Epidermal melanocyte (primary cell): ENCODE results near the gene CDC20.
"Not testable (repeated sequence)": the region's sequence is repeated elsewhere in the genome, so short reads cannot be mapped to it uniquely, and the experiment has no call there.

Experiments
- DNase-seq: peaks from one replicate; pipeline ENCODE4 v3.0.0; 2011; ENCODE audit warnings: low spot score; ENCODE audit not compliant: insufficient read length

The CDC20 gene

DNA sequence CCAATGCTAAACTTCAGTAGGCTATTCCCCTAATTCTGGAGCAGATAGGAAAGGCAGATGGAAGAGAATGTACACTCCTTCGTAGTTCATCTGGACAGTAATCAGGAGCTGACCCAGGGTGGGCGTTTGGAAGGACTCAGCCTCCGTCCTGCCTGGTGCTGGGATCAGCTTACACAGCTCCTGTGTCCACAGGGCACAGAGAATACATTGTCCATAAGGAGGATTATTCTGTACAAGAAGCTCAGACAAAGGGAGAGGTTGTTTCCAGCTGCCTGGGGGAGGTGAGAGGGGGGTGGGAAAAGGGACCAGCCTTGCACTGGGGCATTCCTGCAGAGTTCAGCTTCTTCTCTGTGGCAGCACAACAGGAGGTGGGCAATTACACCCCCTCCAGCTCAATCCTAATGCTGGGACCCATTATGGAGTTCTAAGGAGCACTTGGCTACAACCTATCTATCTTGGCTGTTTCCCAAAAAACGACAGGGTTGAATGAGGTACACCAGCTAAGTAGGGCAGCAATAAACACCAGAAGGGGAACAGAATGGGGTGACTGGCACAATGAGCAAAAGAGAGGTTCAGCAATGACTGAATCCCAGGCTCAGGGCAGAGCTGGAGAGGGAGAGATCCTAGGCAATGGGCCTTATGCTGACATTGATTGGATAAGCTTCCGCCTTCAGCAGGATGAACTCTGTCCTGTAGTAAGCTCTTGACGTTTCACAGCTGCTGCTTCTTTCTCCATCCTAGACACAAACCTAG is 23.4 kb downstream of the CDC20 start:
- no peak for DNase-seq

DNA sequence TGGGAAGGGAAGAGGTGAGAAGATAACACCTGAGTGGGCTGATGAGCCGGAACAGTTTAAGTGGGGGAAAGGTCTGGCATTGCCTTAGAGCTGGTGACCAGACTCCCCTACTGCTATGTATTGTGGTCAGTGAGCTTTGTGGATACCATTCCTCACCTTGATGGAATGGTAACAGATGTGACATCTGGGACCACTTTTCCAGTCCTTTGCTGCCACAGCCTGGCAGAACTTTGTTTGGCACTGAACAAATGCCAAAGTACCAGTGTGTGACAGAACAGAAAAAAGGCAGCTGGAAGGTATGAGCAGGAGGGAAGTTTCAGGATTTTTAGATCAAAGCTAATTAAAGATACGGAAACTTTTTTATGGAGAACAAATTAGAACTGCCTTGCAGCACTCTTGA is 24.7 kb downstream of the CDC20 start:
- DNase-seq: no peak

DNA sequence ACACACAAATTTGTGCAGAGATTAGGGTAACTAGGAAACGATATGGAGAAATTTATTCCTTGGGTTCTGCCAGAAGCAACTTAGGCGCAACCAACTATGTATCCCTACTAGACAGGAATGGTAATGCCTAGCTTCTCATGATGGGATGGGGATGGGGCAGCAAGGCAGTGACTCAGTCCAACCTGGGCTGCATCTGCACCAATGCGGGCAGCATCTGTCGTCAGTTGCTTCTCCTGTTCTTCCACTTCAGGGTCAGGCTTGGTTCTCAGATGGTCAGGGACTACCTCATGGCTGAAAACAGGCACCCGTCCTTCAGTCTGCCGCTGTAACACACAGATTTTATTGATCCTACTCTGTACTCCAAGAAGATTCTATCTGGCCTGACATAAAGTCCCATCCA is 27.9 kb downstream of the CDC20 start:
- DNase-seq: no peak

DNA sequence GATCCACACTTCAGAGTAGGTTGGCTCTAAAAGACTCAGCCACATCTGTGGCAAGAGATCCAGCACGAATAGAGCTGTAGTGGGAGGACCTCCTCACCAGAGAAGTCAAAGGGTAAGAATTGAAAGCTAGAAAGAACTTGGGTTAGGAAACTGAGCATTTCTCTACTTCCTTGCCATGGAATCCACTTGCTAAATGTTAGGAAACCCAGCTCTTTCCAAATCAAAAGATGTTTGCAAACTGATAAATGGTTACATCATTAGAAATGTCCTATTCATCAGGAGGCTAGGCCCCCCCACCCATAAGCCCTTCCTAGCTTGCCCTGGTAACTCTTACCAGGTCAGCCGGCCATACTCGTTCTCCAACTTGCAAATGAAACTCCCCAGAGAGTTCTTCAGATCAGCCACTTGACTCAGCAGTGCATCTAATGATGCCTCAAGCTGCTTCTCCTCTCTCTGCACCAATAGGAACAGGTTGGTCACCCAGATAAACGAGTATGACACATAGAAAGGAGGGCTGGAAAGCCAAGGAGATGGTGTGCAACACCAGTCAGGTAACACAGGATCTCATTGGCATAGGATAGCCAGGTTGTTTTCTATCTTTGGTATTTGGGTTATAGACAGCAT is 29.3 kb downstream of the CDC20 start:
- no peak for DNase-seq

DNA sequence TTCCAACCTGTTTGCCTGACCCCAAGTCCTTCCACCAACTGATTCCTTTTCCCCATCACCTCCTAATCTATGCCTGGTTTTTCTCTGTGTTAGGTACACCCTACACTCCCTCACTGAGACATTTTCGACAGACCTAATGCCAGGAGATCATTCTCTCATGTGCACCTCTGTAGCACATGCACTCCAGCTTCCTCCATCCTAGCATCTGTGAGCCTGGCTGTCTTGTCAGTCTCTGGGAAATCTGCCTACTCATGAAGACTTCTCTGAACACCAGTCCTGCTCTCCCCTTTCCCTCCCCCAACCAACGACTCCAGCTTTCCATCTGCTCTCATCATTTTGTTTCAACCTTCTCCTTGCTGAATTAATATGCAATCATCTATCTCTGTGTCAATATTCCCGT is 29.8 kb downstream of the CDC20 start:
- no peak for DNase-seq

DNA sequence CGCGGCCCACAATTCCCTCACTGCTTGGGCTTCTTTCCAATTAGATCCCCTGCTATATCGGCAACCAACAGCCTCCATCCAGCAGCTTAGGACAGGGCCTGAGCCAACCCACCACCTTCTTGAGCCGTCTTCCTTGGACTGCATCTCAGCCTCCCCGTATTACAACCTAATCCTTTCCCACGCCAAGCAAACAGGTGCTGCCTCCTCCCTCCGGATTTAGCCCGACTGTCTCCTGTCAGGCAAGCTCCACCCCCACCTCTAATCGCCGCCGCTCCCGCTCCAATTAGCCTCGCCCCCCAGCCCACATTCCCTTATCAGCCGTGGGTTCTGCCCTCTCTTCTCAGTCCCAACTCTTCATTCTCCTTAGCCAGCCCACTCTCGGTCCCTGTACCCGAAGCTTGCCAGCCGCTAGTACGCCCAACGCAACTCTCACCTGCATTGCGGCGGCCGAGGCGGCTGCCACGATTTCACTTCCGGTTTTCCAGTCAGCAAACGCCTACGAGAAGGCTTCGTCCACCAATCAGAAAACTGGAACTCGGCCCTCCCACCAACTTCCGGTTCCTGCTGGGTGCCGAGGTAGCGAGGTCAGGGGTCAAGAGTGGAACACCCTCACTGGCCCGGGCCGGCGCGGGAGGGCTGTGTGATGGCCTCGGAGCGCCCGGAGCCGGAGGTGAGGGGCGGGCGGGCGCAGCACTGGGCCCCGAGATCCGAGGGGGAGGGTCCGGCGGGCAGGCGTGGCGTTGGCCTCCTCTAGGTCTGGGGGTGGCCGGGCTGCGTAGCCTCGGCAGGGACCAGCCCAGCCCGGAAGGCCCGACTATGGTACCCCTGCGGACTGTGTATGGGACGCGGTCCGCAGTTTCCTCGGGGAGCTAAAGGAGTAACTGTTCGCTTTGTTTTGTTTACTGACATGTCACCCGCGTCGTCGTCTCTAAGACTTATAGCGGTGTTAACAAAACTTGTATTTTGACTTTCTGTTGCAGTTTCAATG is 30.8 kb downstream of the CDC20 start, which contains the start of the genes MED8 and SZT2:
TSS of gene MED8 (minus strand) at position 475 of the 988 bp plus-strand sequence. CDS start at position 439, 36 bp downstream.
TSS of gene SZT2 (plus strand) at position 574 of the 988 bp plus-strand sequence. CDS start at position 644, 70 bp downstream.
- DNase-seq: peak; percentile 96

DNA sequence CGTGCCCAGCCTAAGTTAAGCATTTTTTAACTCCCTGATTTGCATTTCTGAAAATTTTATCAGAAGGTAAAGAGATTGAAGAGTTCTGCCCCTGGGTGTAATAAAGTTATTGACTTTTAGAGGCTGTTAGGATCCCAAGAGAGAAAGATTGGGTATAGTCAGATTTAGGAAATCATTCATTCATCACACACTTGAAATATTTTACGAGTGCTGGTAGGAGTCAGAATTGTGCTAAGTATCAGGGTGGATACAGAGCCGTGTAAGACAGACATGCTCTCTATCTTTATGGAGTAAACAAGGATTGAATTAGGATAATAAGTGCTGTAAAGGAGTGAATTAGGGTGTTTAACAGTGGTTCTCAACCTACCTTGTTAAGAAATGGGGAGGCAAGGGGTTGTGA is 33.9 kb downstream of the CDC20 start:
- no peak for DNase-seq

DNA sequence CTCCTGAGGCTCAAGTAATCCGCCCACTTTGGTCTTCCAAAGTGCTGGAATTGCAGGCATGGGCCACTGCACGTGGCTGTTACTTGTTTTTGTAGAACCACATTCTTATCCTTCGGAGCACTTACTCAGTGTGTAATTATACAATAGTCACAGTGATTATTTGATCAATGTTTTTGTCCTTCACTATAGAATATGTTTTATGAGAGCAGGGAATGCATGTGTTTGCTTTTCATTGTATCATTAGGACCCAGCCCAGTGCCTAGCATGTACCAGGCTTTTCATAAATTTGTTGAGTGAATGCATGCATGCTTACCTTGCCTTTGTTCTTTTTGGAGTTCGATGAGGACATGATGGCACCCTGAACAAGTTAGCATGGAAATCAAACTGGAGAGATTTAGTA is 36.7 kb downstream of the CDC20 start:
- no peak for DNase-seq

DNA sequence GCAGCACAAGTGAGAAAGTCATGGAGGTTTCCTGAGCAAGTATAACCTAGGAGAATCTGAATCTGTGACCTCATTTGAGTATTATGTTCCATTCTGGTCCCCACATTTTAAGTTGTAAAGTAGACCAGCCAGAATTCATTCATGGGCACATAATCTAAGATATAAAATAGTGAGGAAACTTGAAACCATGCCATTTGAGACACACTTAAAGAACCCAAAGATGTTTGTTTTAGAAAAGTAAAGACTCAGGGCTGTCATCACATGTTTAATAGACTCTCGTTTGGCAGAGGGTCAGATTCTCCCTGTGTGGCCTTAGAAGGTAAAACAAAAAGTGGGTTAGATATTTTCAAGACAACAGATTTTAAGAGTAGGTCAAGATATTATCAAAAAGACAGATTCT is 37.3 kb downstream of the CDC20 start:
- DNase-seq: no peak

DNA sequence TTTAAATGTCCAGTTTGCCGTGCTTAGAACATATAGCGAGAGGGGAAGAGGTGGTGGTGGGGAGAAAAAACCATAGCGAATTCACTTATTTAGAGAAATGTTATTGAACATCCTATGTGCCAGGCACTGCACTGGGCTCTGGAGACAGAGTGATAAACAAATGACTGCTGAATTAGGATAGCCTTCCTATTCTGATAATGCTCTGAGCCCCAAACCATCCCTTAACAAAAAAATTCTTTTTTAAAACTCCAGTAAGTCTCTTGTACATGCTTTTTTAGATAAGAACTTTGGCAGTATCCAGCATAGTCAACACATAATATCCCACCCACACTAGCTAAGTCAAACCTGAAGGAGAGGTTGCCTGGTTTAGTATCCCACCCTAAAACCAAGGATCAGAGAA is 39.4 kb downstream of the CDC20 start:
- DNase-seq: no peak

DNA sequence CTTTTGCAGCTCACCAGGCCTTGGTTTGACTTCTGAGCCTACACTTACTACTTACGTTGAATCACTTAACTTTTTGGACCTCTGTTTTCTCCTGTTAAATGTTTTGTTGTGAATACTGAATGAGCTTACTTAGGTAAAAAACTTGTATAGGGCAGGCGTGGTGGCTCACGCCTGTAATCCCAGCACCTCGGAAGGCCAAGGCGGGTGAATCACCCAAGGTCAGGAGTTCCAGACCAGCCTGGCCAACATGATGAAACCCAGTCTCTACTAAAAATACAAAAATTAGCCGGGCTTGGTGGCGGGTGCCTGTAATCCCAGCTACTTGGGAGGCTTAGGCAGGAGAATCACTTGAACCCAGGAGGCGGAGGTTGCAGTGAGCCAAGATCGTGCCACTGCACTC is 41.7 kb downstream of the CDC20 start:
- not testable (repeated sequence) for DNase-seq

DNA sequence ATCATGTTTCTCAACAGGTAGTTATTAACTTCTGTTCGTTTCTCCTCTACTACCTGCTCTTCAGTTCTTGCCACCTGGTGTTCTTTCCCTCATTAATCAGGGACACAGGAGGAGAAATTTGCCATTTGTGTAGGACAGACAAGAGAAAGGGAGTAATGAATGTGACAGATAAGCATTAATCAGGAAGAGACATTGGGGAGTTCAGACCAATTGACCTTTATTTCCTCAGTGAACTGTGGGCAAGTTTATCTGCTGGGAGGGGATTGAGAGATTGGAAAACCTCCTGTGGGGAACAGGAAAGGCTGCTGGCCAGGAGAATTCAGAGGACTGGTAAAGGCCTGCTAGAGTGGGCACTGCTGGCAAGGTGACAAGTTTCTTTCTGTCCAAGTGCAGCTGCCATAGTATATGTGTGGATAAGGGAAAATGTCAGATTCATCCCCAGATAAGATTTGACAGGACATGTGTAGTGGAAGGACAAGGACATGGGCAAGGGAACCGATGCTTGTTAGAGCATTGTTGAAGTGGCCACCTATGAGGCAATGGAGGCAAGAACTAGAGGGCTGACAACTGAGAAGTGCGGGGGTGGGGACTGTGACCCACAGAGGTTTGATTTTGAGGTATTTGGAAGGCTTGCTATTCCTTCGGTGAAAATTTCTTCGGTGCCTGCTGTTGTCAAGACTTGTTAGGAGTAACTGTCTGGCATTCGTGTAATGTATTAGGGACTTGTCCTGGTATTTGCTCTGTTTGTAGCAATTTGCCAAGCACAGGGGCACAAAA is 43.5 kb downstream of the CDC20 start:
- DNase-seq: no peak

DNA sequence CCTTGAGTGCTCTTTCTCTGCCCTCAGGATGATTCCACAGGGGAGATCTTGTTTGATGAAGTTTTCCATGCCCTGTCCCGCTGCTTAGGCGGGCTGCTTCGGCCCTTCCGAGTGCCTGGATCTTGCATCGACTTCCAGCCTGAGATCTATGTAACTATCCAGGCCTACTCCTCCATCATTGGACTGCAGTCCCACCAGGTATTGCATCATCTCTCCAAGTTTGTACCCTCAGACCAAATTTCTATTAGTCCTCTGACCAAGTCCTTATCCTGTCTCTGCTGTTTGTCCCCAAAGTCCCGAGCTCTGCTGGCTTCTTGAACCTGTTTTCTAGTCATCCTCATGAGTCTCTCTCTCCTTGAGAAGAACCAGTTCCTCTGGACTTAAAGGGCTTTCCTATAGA is 45.6 kb downstream of the CDC20 start:
- DNase-seq: no peak

DNA sequence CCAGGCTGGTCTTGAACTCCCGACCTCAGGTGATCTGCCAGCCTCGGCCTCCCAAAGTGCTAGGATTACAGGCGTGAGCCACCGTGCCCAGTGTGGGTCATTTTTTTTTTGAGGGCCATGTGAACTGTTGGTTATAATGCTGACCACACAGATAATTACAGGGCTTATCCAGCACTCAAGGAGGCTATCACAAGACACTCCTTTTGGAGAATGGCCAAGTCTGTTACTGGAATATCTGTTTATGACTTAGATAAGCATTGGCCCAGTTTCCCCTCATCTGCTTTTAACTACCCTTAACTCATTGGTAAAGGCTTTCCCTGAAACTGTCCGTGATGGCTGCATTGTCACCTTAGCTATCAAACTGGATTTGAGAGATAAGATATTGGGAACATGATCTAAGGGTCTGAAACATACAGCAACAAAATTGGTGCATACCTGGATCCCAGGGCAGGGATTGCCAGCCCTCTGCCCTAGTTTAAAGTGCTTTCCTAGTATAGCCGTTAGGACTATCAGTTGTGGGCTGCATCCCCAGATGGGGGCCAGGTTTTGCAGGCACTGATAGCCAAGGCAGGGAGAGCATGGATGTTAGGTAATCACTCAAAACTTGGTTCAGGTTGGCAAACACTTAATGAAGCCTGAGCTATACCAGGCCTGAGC is 46.6 kb downstream of the CDC20 start:
- DNase-seq: no peak

DNA sequence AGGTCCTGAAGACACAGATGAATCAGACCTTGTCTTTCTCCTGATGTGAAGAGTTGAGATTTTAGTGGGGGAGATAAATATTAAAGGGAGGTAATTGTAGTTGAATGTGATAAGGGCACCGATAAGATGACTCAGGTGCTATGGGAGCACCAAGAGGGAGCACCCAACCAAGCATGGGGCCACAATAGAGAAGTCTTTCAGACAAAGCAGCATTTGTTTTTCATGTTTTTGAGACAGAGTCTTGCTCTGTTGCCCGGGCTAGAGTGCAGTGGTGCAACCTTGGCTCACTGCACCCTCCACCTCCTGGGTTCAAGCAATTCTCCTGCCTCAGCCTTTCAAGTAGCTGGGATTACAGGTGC is 47.1 kb downstream of the CDC20 start:
- no peak for DNase-seq

DNA sequence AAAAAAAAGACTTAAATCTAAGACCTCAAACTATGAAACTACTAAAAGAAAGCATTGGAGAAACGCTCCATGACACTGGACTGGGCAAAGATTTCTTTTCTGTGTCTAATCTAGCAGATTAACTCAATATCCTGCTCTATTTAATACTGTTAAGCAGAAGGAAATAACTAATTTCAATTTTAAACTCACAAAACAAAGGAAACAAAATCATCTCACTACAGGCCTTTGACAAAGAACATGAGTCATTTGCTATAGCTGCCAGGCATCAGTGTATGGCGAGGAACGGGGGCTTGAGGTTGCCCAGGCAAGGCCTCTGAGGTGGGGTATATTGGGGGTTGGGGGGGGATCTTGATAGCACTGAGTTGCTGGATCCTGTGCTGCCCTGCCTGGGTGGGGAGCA is 51.8 kb downstream of the CDC20 start:
- DNase-seq: no peak
